ENCODE results near the gene DPEP2NB. TPM values are rescaled to one million over a fixed set of nuclear protein-coding genes. Genes with fewer than 3 reads are reported as not detected.

DPEP2NB gene
- total and polyA plus RNA-seq, 10 of the 15 experiments (the other 5 are each of a cell fraction or from before 2014, with no cell fraction given), result not detected

- Histone ChIP-seq H3K9ac (ENCODE audit: control insufficient read depth, insufficient read depth, low read length) (peak overlapping the region; percentile 32), H3K27me3 (replicated peaks in 1 of 2; ENCODE audit: control insufficient read depth in 2 of 2, insufficient read depth in 2 of 2, low read length in 1 of 2) (no peaks in the 10 kb centered on the region), H2AFZ (ENCODE audit: control insufficient read depth, low read depth, low read length) (no peak overlapping the region), H3K4me1 (ENCODE audit: control insufficient read depth, insufficient read depth, low read length) (peaks cover 11% of the 10 kb centered on the region), H4K20me1 (ENCODE audit: control insufficient read depth, insufficient read depth) (no peaks in the 10 kb centered on the region), H3K79me2 (ENCODE audit: control insufficient read depth, insufficient read depth, low read length) (peaks cover 34% of the 10 kb centered on the region), H3K27ac (ENCODE audit: control insufficient read depth, insufficient read depth) (no peak overlapping the region), H3K4me2 (ENCODE audit: control insufficient read depth, insufficient read depth) (peak overlapping the region; percentile 84), H3K9me3 (replicated peaks; ENCODE audit: control insufficient read depth, insufficient read depth, low read length) (no peaks in the 10 kb centered on the region), H3K4me3 (peak overlapping the region; percentile 99; the same call in 1 of the 2 replicates), H3K36me3 (ENCODE audit: control insufficient read depth in 2 of 2, insufficient read depth in 2 of 2, low read length in 1 of 2) (peaks cover 0 to 15% of the 10 kb centered on the region in 2 experiments; a peak in 2 of 4 replicates)
- POLR2A ChIA-PET, result interaction anchor here (0.6 to 1.4 kb wide), 4 partner anchors 10 to 223 kb away, joined by 4 to 10 read pairs (median 4); no protein-coding TSS in a partner anchor
- in situ Hi-C loops (cut with MboI), result no loop called here
- RAD21 ChIA-PET (ENCODE audit: unreplicated experiment), result interaction anchor here (1.7 to 2.7 kb wide), 3 partner anchors 19 to 86 kb away, joined by 3 to 10 read pairs (median 7); no protein-coding TSS in a partner anchor
- ATAC-seq (no peak), FAIRE-seq (no peak), DNase-seq (ENCODE audit: low read depth, low spot score) (no peak)
- SMC1A ChIA-PET (ENCODE audit: uncharacterized antibody, unreplicated experiment), result interaction anchor here (0.7 to 1.1 kb wide), 3 partner anchors 14 to 129 kb away, joined by 3 read pairs; no protein-coding TSS in a partner anchor
- intact Hi-C loops (cut with micrococcal nuclease; ENCODE audit: unreplicated experiment), result no loop called here
- WGBS (ENCODE audit: insufficient coverage, insufficient replicate concordance, low lambda C conversion rate, missing lambda C conversion rate), result 90% methylated on average over 10 of the region's 10 CpGs
- TF ChIP-seq NFYA (IDR thresholded peaks at IDR 0.05; ENCODE audit: borderline replicate concordance, low read depth, low read length) (no peak), E2F4 (IDR thresholded peaks at IDR 0.05; ENCODE audit: low read depth, low read length) (no peak), KAT2A (conservative IDR thresholded peaks at IDR 0.05; ENCODE audit: control insufficient read depth, low read depth, low read length) (no peak), NFYB (IDR thresholded peaks at IDR 0.05; ENCODE audit: insufficient read depth, low read depth, low read length) (no peak), JUNB (IDR thresholded peaks at IDR 0.05) (no peak), ZNF217 (IDR thresholded peaks at IDR 0.05) (no peak), EP300 (IDR thresholded peaks at IDR 0.05; ENCODE audit: borderline replicate concordance in 1 of 2, control insufficient read depth in 1 of 2, low read depth in 2 of 2, low read length in 2 of 2) (no peak), ZBTB4 (CRISPR knock-in tag; IDR thresholded peaks at IDR 0.05) (no peak), BACH1 (IDR thresholded peaks at IDR 0.05; ENCODE audit: borderline replicate concordance) (no peak), CHD1 (IDR thresholded peaks at IDR 0.05; ENCODE audit: low read depth, low read length) (no peak), TARDBP (IDR thresholded peaks at IDR 0.05; ENCODE audit: borderline replicate concordance) (no peak), ATF2 (IDR thresholded peaks at IDR 0.05; ENCODE audit: low read length) (no peak)
- BruUV-seq (replicated peaks), result no TSS peak
- CTCF ChIA-PET, result interaction anchor here (0.9 to 1.9 kb wide), 5 partner anchors 23 to 84 kb away, joined by 3 to 9 read pairs (median 4); no protein-coding TSS in a partner anchor
Measured at GRCh38 chr16:68021490-68021889, 5.8 kb upstream of the DPEP2NB start.

Data from GM12878 (cell line).